ENCODE results near the gene MRPL58.

MRPL58 gene

GRCh38 chr17:75048249-75048878 lies 35.9 kb downstream of the MRPL58 start:
- no peak for DNase-seq

- no peak for DNase-seq
Measured at GRCh38 chr17:75049057-75049456, 36.6 kb downstream of the MRPL58 start.

- DNase-seq: no peak
Measured at GRCh38 chr17:75049706-75050105, 37.2 kb downstream of the MRPL58 start.

GRCh38 chr17:75051941-75052340 lies 39.5 kb downstream of the MRPL58 start:
- no peak for DNase-seq

GRCh38 chr17:75059369-75060345 lies 47.2 kb downstream of the MRPL58 start:
- peak in 1 of 2 donors; percentile 28 for DNase-seq

- no peak for DNase-seq
Measured at GRCh38 chr17:75060434-75061054, 48.1 kb downstream of the MRPL58 start.

- DNase-seq: no peak
Measured at GRCh38 chr17:75061055-75061438, 48.6 kb downstream of the MRPL58 start.

- DNase-seq: no peak
Measured at GRCh38 chr17:75061618-75062017, 49.1 kb downstream of the MRPL58 start.

GRCh38 chr17:75063201-75063600 lies 50.7 kb downstream of the MRPL58 start:
- DNase-seq: no peak

GRCh38 chr17:75063626-75064025 lies 51.2 kb downstream of the MRPL58 start:
- no peak for DNase-seq

GRCh38 chr17:75064040-75064439 lies 51.6 kb downstream of the MRPL58 start:
- DNase-seq: no peak

- no peak for DNase-seq
Measured at GRCh38 chr17:75064460-75064859, 52.0 kb downstream of the MRPL58 start.

GRCh38 chr17:75064867-75065561 lies 52.5 kb downstream of the MRPL58 start:
- no peak for DNase-seq

GRCh38 chr17:75065562-75066151 lies 53.2 kb downstream of the MRPL58 start:
- no peak for DNase-seq

GRCh38 chr17:75067856-75068255 lies 55.4 kb downstream of the MRPL58 start:
- DNase-seq: peak in 1 of 2 donors; percentile 32

GRCh38 chr17:75068750-75069149 lies 56.3 kb downstream of the MRPL58 start:
- no peak for DNase-seq

- no peak for DNase-seq
Measured at GRCh38 chr17:75069783-75070182, 57.3 kb downstream of the MRPL58 start.

All from CD4-positive, alpha-beta T cell treated with Interferon alpha-2 for 1 hour (primary cell).